ENCODE data around the gene PCSK4.

Gene PCSK4

GRCh38 chr19:1514295-1514661 lies 24.1 kb upstream of the PCSK4 start:
- H3K27ac ChIP-seq, result peak overlapping the region; percentile 90
- CTCF ChIA-PET, result interaction anchor here (0.6 to 1.0 kb wide), 10 partner anchors 12 to 528 kb away, joined by 3 to 6 read pairs (median 3); no protein-coding TSS in a partner anchor
- DNase-seq (ENCODE audit: low spot score), result no peak
- TF ChIP-seq CTCF (conservative IDR thresholded peaks at IDR 0.05; ENCODE audit: low read depth), result no peak
- POLR2A ChIA-PET (ENCODE audit: low non-redundant PET), result no interaction called here

- POLR2A ChIA-PET (ENCODE audit: low non-redundant PET), result no interaction called here
- peak overlapping the region; percentile 90 for H3K27ac ChIP-seq
- TF ChIP-seq CTCF (conservative IDR thresholded peaks at IDR 0.05; ENCODE audit: low read depth), result peak; percentile 83
- CTCF ChIA-PET, result interaction anchor here (0.6 to 0.7 kb wide), 2 partner anchors 57 to 528 kb away, joined by 3 read pairs; no protein-coding TSS in a partner anchor
- DNase-seq (ENCODE audit: low spot score), result peak; percentile 47
These were observed 23.5 kb upstream of the PCSK4 start for GRCh38 chr19:1513499-1514294.

GRCh38 chr19:1512671-1513498 lies 22.7 kb upstream of the PCSK4 start, which contains the start of gene ADAMTSL5:
Gene ADAMTSL5, minus strand, starts transcription at chr19:1513019. Its CDS starts 2,076 bp downstream, at chr19:1510943.
- DNase-seq (ENCODE audit: low spot score), result peak; percentile 71
- H3K27ac ChIP-seq, result peak within 1 kb of the TSS; percentile 90
- ChIA-PET POLR2A (ENCODE audit: low non-redundant PET) (no interaction called here), CTCF (interaction anchor here (0.6 kb wide), 1 partner anchor 197 kb away, joined by 3 read pairs; no protein-coding TSS in a partner anchor)
- peak; percentile 51 for TF ChIP-seq CTCF (conservative IDR thresholded peaks at IDR 0.05; ENCODE audit: low read depth)

- ChIA-PET POLR2A (ENCODE audit: low non-redundant PET) (no interaction called here), CTCF (interaction anchor here (0.6 kb wide), 2 partner anchors 196 to 224 kb away, joined by 3 to 5 read pairs; no protein-coding TSS in a partner anchor)
- no peak for DNase-seq (ENCODE audit: low spot score)
- no peak for TF ChIP-seq CTCF (conservative IDR thresholded peaks at IDR 0.05; ENCODE audit: low read depth)
- H3K27ac ChIP-seq, result peak overlapping the region; percentile 90
These were observed 21.5 kb upstream of the PCSK4 start for GRCh38 chr19:1511318-1512317.

GRCh38 chr19:1510807-1511206 lies 20.7 kb upstream of the PCSK4 start:
- ChIA-PET POLR2A (ENCODE audit: low non-redundant PET) (no interaction called here), CTCF (interaction anchor here (0.6 kb wide), 1 partner anchor 223 kb away, joined by 5 read pairs; no protein-coding TSS in a partner anchor)
- peak overlapping the region; percentile 90 for H3K27ac ChIP-seq
- no peak for DNase-seq (ENCODE audit: low spot score)
- no peak for TF ChIP-seq CTCF (conservative IDR thresholded peaks at IDR 0.05; ENCODE audit: low read depth)
